MCF 10A (cell line): ENCODE data around the gene HSD17B8. TPM values are rescaled to one million over a fixed set of nuclear protein-coding genes. Genes with fewer than 3 reads are reported as not detected.
A peak's percentile ranks its signal among the peaks of the same experiment; 100 is the strongest.

Experiments used
- BruUV-seq: library from RNA; stranded (reverse); fragments of 400-500 nt; replicated peaks from 2 replicates; lab custom pipeline; 2021; lab: Mats Ljungman, UMichigan
- CTCF ChIA-PET: fragments of 300-600 bp; sonication (Branson Sonifier 250); formaldehyde crosslinking; extraction: SDS; loops from one replicate; lab custom pipeline; 2021; ENCODE audit warnings: antibody characterized with exemption, inconsistent platforms; lab: Yijun Ruan, JAX
- POLR2A ChIA-PET: fragments of 300-600, 350-650 bp; sonication (Branson Sonifier 250); formaldehyde crosslinking; extraction: SDS; loops from one replicate; lab custom pipeline; 2020; ENCODE audit warnings: antibody characterized with exemption, inconsistent platforms; lab: Yijun Ruan, JAX
- DNase-seq: peaks from one replicate; pipeline ENCODE4 v3.0.0-alpha.2; 2018; ENCODE audit not compliant: unreplicated experiment
- H3K27ac Mint-ChIP-seq: one replicate; pipeline ENCODE4 v1.8.0; 2022; ENCODE audit warnings: mild to moderate bottlenecking, low read depth, mixed read lengths; ENCODE audit not compliant: unreplicated experiment
- H3K27me3 Mint-ChIP-seq: one replicate; pipeline ENCODE4 v1.8.0; 2022; ENCODE audit warnings: mixed read lengths; ENCODE audit not compliant: insufficient read depth, unreplicated experiment
- H3K36me3 Mint-ChIP-seq: one replicate; pipeline ENCODE4 v1.8.0; 2022; ENCODE audit warnings: mild to moderate bottlenecking, moderate library complexity, mixed read lengths; ENCODE audit not compliant: insufficient read depth, unreplicated experiment
- H3K4me1 Mint-ChIP-seq: one replicate; pipeline ENCODE4 v1.8.0; 2022; ENCODE audit warnings: mixed read lengths; ENCODE audit not compliant: insufficient read depth, unreplicated experiment
- H3K4me3 Mint-ChIP-seq: one replicate; pipeline ENCODE4 v1.8.0; 2022; ENCODE audit warnings: mild to moderate bottlenecking, moderate library complexity, mixed read lengths; ENCODE audit not compliant: unreplicated experiment
- H3K9me3 Mint-ChIP-seq: one replicate; pipeline ENCODE4 v1.8.0; 2022; ENCODE audit warnings: mixed read lengths; ENCODE audit not compliant: unreplicated experiment
- intact Hi-C: fragments of 100-400 bp; cut with micrococcal nuclease; formaldehyde crosslinking; loops from 2 replicates; pipeline ENCODE4 v1.14.1; 2022
- total RNA-seq: library from RNA; stranded (reverse); gene quantifications from 2 replicates; pipeline ENCODE4 v1.2.3, GENCODE V29; 2022
- TF ChIP-seq, protein P1 (sequence below): fragments of 200-600 bp; IDR thresholded peaks from one replicate; pipeline ENCODE4 v1.8.0; 2022; ENCODE audit warnings: antibody characterized with exemption, mild to moderate bottlenecking; ENCODE audit not compliant: unreplicated experiment

HSD17B8 gene
- total RNA-seq, 1 experiment from 2014 or later = 26.4 TPM

DNA sequence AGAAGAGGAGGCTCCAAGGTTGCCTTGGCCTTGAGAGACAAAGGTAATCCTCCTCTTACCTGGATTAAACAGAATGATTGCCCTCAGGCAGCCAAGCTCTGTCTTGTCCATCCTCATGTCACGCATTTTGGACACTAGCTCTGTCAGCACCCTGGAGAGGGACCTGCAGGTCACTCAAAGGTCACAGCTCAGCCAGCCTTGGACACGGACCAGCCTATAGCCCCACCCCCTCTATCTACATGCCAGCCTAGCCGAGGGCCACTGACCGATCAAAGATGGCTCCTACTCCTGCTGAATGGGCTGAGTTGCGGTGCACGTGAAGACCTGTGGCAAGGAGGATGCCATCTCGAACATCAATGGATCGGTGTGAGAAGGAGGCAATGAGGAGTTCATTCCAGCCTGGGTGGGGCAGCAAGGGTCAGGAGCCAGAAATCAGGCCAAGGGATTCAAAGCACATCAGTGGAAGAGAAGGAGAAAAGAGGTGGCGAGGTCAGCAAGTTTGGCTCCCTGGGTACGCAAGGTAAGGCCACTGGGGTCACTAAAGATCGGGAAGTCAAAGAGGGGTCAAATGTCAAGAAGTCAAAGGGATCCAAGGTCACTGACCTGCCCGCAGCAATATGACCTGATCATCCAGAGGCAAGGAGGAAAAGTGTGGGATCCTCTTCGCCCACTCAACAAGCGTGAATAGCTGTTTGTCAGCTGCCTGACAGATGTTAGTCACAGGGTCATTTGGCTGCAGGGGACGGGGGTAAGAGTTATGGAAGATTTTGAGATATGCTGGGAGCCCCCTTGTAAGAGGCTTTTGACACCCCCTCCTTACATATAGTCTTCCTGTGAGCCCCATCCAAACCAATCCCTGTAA lies 8.9 kb upstream of the HSD17B8 start:
- H3K27ac Mint-ChIP-seq = no peak overlapping the region
- POLR2A ChIA-PET = no interaction called here
- H3K36me3 Mint-ChIP-seq = peaks cover 38% of the 10 kb centered on the region
- DNase-seq = no peak
- peaks cover 24% of the 10 kb centered on the region for H3K4me1 Mint-ChIP-seq
- no peak overlapping the region for H3K4me3 Mint-ChIP-seq
- no peaks in the 10 kb centered on the region for H3K9me3 Mint-ChIP-seq
- CTCF ChIA-PET = interaction anchor here (0.5 to 0.7 kb wide), 4 partner anchors 104 to 1243 kb away, joined by 3 to 4 read pairs (median 4); no protein-coding TSS in a partner anchor
- H3K27me3 Mint-ChIP-seq = no peaks in the 10 kb centered on the region
- BruUV-seq = no TSS peak
- TF ChIP-seq, protein P1, sequence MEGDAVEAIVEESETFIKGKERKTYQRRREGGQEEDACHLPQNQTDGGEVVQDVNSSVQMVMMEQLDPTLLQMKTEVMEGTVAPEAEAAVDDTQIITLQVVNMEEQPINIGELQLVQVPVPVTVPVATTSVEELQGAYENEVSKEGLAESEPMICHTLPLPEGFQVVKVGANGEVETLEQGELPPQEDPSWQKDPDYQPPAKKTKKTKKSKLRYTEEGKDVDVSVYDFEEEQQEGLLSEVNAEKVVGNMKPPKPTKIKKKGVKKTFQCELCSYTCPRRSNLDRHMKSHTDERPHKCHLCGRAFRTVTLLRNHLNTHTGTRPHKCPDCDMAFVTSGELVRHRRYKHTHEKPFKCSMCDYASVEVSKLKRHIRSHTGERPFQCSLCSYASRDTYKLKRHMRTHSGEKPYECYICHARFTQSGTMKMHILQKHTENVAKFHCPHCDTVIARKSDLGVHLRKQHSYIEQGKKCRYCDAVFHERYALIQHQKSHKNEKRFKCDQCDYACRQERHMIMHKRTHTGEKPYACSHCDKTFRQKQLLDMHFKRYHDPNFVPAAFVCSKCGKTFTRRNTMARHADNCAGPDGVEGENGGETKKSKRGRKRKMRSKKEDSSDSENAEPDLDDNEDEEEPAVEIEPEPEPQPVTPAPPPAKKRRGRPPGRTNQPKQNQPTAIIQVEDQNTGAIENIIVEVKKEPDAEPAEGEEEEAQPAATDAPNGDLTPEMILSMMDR = no peak
- intact Hi-C loops = no loop called here

DNA sequence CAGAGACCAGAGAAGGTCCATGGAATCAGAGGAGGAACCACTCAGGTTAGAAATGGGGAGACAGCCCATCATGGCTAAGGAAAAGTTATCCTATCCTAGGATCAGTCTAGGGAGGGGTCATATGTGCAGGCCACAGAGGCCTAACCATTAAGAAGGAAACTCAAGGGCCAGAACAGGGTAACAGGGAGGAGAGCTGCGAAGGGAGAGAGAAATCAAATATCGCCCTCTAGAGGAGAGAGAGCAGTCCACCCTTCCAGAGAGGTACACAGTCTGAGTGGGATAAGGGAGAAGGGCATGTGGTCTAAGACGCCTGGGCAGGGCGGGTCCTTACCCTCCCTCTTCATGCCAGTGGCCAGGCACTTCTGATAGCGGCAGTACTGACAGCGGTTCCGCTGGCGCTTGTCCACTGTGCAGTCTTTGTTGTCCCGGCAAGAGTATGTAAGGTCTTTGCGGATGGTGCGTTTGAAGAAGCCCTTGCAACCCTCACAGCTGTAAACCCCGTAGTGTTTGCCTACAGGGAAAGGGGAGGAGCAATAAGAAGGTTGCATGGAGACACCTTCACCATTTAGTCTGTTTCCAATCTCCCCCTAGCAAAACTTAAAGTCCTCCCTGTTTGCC lies 6.9 kb upstream of the HSD17B8 start:
- CTCF ChIA-PET = interaction anchor here (0.7 to 1.6 kb wide), 18 partner anchors 12 to 206 kb away, joined by 3 to 8 read pairs (median 4); no protein-coding TSS in a partner anchor

DNA sequence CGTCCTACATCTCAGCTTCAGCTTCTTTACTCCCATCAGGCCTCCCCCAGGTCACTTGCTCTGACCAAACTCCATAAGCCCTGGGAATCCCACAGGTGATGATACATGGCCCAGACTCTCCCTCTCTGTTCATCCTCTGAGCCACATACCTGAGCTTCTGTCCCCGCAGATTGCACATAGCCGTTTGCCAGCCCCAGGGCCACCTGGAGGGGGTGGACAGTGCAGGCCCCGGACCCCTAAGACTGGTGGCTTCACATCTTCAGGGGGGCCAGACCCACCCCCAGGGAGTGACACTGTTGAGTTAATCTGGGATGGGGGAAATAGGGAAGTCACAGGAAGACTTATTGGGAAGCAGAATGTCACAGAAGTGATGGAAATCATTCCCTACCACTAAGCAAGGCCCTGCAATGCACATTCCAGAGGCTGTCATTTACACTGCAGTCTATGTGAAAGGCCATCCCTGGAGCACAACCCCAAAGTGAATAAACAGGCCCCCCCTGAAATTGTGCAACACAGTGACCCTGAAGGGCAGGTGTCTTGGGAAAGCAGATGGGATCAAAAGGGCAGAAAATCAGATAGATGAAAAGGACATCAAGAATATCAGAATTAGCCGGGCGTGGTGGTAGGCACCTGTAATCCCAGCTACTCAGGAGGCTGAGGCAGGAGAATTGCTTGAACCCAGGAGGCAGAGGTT lies 6.1 kb upstream of the HSD17B8 start:
- Mint-ChIP-seq H3K4me1 (peaks cover 43% of the 10 kb centered on the region), H3K27ac (peak overlapping the region; percentile 100), H3K36me3 (peaks cover 58% of the 10 kb centered on the region), H3K9me3 (no peaks in the 10 kb centered on the region), H3K4me3 (peak overlapping the region; percentile 98), H3K27me3 (no peaks in the 10 kb centered on the region)
- DNase-seq = no peak
- POLR2A ChIA-PET = interaction anchor here (0.6 to 2.4 kb wide), 5 partner anchors 37 to 235 kb away, joined by 3 to 11 read pairs (median 7); partner anchors contain the start of genes RPS18 and VPS52
- intact Hi-C loops = no loop called here
- TSS peak; percentile 10 for BruUV-seq
- CTCF ChIA-PET = interaction anchor here (0.8 to 1.6 kb wide), 11 partner anchors 11 to 84 kb away, joined by 3 to 8 read pairs (median 4); no protein-coding TSS in a partner anchor
- TF ChIP-seq, protein P1 = no peak

More for the DNA sequence above, 6.9 kb upstream of the HSD17B8 start:
- POLR2A ChIA-PET = interaction anchor here (0.6 to 1.7 kb wide), 8 partner anchors 8 to 234 kb away, joined by 3 to 8 read pairs (median 4); partner anchors contain the start of gene RING1
- no peak overlapping the region for H3K27ac Mint-ChIP-seq
- DNase-seq = peak; percentile 69
- TF ChIP-seq, protein P1 = peak; percentile 39
- intact Hi-C loops = no loop called here
- peak overlapping the region; percentile 1 for H3K4me3 Mint-ChIP-seq
- H3K9me3 Mint-ChIP-seq = no peaks in the 10 kb centered on the region
- BruUV-seq = no TSS peak
- H3K4me1 Mint-ChIP-seq = peaks cover 35% of the 10 kb centered on the region
- peaks cover 50% of the 10 kb centered on the region for H3K36me3 Mint-ChIP-seq
- H3K27me3 Mint-ChIP-seq = no peaks in the 10 kb centered on the region
